Superior temporal gyrus (tissue), 1 donor: ENCODE measurements around the gene PVRIG.
"Not testable (repeated sequence)": the region's sequence is repeated elsewhere in the genome, so short reads cannot be mapped to it uniquely, and the experiment has no call there.

Experiments used
- DNase-seq: peaks from one replicate; pipeline ENCODE4 v3.0.0-alpha.2; 2016; ENCODE audit errors: extremely low spot score

The PVRIG gene

DNA sequence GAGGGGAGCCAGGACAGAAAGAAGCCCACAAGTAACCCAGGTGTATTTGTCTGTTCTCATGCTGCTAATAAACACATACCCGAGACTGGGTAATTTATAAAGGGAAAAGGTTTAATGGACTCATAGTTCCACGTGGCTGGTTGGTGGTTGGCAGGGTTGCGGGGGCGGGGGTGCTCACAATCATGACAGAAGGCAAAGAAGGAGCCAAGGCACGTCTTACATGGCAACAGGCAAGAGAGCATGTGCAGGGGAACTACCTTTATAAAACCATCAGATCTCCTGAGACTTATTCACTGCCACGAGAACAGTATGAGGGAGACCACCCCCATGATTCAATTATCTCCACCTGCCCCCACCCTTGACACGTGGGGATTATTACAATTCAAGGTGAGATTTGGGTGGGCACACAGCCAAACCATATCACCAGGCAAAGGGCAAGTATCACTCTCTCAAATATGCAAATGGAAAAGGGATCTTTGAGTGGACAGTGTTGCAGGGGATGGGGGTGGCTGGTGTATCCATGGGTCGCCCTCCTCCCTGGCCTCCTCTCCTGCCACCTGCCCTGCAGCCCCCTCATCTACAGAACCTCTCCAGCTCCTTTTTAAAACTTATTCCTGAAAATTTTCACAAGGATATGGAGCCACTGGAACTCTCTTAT, 15.0 kb downstream of the PVRIG start:
- DNase-seq, result not testable (repeated sequence)

DNA sequence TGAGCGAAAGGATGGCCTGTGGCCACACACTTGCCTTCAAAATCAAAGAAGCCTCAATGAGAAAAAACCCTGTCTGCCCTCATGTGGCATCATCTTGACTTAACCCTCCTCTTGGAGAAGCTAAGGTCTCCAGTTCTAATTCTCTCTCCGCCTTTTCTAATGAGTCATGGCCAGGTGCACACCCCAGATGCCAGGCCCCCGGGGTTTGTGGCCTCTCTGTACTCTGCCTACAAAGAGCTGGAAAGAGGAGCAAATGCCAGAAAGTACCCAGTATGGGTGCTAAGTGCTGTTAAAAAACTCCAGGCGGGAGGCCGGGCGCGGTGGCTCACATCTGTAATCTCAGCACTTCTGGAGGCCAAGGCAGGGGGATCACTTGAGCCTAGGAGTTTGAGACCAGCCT, 20.2 kb downstream of the PVRIG start:
- not testable (repeated sequence) for DNase-seq

DNA sequence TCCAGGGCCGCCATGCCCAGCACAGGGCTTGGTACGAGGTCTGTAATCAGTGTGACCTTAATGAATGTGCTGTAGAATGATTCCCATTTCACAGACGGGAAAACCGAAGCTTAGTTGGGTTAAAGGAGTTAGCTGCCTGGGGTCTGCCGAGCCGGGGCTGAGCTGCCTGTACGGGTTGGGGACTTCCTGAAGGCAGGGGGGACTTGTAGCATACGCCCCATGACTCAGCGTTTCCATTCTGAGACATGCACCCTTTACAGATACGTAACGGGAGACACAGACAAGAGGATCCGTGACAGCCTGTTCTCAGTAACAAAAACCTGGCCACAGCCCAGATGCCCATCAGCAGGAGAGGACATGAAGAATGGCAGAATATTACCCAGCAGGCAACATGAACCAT, 23.6 kb downstream of the PVRIG start:
- peak; percentile 14 for DNase-seq

DNA sequence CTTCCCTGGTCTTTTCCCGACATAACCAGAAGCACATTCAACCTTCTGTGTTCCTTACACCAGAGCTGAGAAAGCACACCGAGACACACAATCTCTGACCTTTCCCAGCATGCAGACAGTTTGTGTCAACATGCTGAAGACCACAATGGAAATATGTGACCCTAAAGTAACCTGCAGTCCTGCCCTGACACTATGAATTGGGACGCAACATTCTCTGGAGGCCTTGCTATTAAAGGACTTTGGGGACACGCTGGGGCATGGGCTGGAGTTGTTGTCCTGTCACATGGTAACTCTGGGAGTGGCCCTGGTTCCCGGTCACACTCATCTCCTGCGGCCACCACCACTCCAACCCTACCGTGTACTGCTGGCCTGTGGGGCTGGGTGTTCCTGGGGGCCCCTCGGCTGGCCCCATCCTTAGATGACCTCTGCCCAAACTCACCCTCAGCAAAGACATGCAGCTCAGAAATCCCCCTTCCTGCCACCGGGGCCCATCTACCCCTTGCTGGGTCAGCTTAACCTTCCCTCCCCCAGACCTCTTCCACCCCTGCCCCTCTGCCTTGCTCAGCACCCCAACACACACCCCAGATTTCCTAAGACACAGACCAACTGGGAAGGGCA, 25.3 kb downstream of the PVRIG start:
- not testable (repeated sequence) for DNase-seq

DNA sequence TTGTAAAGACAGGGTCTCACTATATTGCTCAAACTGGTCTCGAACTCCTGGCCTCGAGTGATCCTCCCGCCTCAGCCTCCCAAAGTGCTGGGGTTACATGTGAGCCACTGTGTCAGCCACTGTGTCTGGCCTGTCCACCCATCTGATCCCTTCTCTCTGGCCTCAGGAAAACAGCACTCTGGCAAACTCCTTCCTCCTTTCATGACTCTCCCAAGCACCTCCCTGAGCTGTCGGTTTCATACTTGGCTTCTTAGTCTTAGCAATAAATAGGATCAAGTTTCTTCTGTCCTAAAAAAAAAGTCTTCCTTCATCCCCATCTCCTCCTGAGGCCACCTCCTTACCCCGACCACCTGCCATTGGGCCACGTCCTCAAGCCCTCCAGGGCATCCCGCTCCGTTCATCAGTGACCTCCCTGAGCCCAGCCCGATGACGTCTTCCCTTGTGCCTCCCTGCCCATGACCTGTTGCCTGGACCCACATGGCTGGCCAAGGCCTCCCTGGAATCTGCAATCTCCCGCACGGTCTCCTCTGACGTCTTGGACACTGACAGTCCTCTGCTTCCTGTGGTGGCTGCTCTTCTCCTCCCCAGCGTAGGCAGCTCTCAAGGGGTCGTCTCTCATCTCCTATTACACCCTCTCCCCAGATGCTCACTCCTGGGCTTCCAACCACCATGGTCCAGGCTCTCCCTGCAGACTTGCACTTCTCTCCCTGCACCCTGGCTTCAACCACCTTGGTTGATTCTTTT, 26.5 kb downstream of the PVRIG start:
- DNase-seq, result not testable (repeated sequence)

DNA sequence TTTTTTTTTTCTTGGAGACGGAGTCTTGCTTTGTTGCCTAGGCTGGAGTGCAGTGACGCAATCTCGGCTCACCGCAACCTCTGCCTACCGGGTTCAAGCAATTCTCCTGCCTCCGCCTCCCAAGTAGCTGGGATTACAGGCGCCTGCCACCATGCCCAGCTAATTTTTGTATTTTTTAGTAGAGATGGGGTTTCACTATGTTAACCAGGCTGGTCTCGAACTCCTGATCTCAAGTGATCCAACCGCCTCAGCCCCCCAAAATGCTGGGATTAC, 27.1 kb downstream of the PVRIG start:
- not testable (repeated sequence) for DNase-seq

DNA sequence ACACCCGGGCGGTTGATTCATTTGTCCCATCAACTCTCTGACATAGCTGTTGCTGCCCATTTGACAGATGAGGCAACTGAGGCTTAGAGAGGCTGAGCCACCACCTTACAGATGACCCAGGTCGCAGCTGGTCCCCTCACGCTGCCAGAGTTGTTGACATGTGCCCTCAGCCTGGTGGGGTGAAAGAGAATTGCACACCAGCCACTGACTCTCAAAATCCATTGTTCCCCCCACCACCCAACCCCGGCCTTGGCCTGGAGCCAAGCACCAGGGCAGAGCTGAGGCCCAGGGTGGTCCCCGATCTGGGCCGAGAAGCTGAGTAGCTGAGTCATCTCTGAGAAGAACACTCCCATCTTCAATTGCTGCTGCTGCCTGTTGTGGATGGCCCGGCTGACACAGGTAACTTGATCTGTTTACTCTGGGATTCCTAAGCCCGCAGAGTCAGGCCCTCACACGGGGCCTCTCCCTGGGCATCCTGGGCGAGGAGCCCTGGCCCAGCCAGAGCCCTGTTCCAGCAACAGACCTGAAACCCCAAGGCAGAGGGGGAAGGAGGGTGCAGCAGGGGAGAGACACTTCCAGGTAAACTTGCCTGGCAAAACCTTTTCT, 27.5 kb downstream of the PVRIG start:
- no peak for DNase-seq

DNA sequence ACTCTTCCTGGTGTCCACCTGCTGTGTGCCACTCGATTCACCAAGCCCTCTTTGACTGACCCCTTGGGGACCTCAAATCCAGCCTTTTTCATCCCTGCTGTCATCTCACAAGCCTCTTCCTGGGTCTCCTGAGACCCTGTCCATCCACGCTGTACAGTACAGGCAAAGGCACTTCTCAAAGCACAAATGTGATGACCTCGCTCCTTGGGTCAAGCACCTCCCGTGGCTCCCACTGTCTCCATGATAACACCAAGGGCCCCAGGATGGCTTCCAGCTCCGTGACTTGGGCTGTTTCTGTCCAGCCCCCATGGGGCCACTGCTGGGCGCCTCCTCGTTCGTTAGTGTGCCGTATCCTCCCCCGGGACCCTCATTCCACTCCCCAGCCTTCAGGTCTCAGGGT, 28.7 kb downstream of the PVRIG start:
- DNase-seq, result no peak

DNA sequence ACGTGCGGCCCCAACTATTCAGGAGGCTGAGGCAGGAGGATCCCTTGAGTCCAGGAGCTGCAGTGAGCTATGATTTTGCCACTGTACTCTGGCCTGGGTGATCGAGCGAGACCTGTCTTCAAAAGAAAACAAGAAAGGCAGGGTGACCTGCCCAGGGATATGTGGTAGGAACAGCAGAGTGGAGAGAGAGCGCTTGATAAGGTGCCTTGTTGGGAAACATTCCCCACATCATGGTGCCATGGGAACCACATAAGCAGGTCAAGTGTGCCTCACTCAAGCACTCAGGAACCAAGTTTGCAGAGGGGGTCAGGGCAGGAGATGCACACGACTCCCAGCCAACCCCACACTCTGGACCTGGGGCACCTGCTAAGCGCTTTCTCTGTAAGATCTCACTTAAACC, 37.3 kb downstream of the PVRIG start:
- no peak for DNase-seq

DNA sequence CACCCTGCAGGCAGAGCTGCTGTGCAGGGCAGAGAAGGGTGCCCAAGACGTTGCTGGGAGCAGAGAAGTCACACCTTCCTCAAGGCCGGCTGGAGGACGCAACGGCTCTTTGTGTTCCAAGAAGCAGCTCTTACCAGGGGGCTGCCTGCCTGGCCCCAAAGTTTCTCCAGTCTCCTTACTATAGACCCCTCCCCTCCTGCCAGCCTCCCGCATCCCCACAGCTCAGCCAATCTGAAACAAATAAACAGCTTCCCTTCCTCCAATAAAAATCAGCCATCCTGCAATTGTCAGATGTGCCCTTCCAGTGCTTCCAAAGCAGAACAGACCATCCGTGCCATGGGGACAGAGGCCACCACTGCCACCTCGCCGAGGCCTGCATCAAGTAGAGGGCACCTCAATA, 40.2 kb downstream of the PVRIG start:
- DNase-seq, result not testable (repeated sequence)

DNA sequence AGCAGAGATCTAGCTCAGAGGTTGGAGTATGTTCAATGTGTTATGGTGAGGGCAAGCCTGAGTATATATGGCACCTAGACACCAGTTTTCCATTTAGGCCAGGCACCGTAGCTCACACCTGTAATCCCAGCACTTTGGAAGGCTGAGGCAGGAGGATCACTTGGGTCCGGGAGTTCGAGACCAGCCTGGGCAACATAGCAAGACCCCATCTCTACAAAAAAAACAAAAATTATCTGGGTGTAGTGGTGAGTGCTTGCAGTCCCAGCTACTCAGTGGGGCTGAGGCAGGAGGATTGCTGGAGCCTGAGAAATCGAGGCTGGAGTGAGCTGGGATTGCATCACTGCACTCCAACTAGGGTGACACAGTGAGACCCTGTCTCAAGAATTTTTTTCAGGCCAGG, 43.1 kb downstream of the PVRIG start:
- DNase-seq, result not testable (repeated sequence)

DNA sequence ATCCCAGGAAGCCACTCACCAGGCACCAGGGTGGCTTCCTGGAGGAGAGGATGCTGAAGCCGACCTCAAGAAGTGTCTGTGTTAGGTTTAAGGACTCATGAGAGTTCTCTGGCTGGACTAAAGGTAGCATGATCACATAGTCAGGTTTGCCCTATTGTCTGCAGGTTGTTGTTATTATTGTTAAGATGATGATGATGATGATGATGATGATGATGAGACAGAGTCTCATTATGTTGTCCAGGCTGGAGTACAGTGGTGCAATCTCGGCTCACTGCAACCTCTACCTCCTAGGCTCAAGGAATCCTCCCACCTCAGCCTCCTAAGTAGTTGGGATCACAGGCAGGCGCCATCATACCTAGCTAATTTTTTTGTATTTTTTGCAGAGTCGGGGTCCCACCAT, 44.5 kb downstream of the PVRIG start:
- not testable (repeated sequence) for DNase-seq

DNA sequence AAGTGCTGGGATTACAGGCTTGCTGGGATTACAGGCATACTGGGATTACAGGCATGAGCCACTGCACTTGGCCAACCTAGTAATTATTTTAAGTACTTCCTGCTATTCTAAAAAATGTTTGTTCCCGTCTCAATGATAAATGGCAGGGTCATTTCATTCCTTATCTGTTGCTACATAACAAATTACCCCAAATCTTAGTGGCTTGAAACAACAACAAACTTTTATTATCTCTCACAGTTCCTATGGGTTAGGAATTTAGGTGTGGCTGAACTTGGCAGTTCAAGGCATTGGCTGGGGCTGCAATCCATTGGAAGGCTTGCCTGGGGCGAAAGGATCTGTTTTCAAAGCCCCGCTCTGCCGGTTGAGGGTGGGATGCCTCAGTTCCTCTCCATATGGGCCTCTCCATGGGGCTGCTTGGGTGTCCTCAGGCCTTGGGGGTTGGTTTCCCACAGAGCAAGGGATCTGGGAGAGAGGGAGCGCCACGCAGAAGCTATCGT, 45.0 kb downstream of the PVRIG start:
- not testable (repeated sequence) for DNase-seq

DNA sequence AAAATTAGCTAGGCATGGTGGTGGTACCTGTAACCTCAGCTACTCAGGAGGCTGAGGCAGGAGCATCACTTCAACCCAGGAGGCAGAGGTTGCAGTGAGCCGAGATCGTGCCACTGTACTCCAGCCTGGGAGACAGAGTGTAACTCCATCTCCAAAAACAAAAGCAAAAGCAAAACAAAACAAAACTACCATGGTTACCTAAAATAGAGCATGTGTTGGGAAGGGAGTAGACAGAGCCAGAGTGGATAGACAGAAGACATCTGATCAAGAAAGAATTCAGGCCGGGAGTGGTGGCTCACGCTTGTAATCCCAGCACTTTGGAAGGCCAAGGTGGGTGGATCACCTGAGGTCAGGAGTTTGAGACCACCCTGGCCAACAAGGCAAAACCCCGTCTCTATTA, 46.1 kb downstream of the PVRIG start:
- DNase-seq, result not testable (repeated sequence)

DNA sequence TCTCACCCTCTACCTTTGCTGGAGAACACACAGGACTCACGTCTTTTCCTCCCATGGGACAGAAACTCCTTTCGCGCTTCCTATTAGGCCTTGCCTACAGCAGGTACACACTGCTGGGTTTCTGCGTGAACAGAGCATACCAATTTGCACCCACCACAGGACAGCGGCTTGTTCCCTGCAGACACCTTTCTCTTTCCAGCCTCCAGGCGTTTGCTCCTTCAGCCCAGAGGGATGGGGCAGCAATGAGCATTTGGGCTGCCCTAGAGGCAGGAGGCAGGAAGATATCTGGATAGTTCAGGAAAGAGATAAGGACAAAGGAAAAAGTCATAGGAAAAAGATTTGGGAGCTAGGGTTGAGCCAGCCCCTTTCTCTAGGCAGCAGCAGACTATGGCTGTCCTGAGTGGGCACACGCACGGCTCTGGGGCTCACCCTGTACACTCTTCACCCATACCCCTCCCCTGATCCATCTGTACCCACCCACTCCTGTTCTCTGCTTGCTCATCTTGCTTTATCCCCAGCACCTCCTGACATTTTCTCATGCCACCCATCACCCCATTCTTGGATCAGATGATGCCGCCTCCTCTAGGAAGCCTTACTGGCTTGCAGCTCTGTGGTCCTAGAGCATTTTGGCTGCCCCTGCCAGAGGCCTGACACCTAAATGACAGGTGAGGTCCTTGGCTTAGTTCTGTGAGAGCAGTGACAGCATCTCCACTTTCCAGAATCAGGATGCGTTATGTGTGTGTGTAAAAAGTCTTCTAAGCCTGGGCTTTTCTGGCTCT, 47.0 kb downstream of the PVRIG start:
- no peak for DNase-seq

DNA sequence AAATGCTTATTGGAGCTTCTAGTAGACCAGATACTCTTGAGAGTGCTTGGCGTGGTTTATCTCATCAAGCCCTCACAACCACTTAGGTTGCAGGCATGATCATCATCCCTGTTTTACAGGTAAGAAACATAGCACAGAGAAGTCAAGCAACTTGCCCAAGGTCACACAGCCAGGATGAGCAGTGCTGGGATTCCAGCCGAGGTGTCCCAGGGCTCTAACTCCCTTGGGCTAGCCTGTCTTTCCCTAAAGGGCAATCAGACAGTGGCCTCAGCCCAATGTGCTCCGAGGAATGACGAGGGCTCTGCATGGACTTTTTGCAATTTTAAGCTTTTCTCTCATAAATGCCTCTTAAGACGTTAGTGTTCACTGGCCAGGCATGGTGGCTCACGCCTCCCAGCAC, 47.9 kb downstream of the PVRIG start:
- no peak for DNase-seq

DNA sequence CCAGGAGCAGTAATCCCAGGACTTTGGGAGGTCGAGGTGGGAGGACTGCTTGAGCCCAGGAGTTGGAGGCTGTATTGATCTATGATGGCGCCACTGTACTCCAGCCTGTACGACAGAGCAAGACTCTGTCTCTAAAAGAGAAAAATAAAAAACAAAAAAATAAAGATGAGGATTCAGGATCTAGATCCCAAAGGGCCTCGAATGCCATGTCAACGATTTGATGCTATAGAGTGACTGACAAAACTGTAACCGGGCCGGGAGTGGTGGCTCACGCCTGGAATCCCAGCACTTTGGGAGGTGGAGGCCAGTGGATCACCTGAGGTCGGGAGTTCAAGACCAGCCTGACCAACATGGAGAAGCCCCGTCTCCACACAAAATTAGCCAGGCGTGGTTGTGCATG, 49.1 kb downstream of the PVRIG start:
- not testable (repeated sequence) for DNase-seq

DNA sequence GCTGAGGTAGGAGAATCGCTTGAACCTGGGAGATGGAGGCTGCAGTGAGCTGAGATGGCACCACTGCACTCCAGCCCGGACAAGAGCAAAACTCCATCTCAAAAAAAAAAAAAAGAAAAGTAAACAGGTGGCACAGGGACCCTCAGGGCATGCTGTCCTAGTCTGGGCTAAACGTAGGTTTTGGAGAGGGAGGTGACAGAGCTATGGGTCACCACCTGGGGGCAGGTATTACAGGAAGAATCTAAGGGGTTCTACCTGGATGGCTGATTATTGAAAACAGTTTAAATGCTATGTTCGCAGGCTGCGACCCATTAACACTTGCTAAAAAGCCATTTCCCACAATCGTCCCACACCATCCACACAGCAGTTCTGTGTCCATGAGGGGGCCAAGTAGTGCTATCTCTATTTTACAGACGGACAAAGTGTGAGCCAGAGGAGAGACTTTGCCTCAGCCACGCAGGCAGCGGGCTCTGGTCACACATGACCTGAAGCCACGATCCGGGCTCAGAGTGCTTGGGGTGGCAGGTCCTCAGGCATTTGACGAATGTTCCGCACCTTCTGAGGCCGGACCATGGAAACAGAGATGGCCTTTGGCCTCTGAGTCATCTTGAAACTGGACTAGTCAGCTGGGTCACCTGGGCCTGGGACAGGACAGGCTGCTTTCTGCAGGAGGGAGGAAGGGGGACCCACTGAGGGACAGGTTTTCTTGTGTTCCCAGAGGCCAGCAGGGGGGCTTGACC, 49.7 kb downstream of the PVRIG start:
- not testable (repeated sequence) for DNase-seq

DNA sequence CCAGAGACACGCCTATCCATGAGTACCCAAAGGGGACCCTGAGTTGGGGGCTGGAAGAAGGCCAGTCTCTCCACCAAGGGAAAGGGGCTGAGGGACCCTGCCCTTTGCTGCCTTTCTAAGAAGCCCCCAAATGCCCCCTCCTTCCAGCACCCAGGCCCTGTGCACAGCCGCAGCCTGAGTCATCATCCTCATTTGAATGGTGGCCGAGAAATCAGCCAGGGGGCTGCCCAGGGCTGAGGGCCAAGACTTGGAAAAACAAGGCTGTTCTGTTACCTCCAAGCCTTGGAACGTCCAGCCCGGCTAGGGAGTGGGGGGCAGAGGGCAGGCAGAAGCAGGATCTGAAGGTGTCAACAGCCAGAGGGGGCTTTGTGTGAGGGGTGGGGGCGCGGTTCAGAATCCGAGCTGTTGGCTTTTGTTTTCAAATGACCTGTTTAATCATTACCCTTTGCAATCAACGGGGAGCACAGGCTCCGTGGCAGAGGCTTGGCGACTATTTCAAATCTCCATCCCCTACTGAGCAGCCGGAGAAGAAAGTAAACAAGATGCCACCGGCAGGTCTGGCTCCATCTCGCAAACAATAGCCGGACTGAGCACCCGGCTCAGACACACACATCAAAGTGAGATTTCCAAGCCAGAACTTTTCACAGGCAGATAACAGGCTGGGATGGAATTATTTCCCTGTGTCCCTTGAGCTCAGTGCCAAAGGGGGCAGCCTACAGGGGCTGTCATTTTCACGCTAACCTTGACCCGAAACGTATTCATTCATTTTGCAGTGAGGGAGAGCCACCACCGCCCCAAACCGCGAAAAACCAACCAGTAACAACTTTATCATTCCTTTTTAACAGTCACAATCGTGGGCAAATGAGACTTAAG, 50.5 kb downstream of the PVRIG start:
- peak; percentile 35 for DNase-seq
